ENCODE results near the gene RMND5A.

Gene RMND5A

DNA sequence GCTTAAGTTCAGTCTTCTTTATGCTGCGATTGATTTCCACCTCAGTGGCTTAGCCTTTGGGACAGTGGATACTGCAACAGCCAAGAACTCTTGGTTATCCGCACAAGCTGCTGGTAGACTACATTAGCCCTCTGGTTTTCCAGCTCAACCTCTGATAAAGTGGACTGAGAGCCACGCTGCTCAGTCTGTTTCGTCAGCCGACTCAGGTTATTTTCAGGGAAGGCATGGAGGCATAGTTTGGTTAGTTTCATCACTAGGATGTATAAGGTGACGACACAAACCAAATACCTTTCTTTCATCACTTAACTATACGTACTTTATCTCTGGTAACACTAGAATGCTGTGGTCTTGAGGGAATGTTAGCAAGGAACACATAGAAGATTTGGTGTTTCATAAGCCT is 56.4 kb downstream of the RMND5A start:
- ChIA-PET CTCF (no interaction called here), POLR2A (no interaction called here)
- TF ChIP-seq ELF4 (IDR thresholded peaks at IDR 0.05) = no peak
- no peak for TF ChIP-seq BHLHE40 (IDR thresholded peaks at IDR 0.05; ENCODE audit: borderline replicate concordance)
- no peak for TF ChIP-seq SP1 (IDR thresholded peaks at IDR 0.05)
- no peak for TF ChIP-seq ARNT (IDR thresholded peaks at IDR 0.05)
- DNase-seq (ENCODE audit: extremely low spot score) = no peak

DNA sequence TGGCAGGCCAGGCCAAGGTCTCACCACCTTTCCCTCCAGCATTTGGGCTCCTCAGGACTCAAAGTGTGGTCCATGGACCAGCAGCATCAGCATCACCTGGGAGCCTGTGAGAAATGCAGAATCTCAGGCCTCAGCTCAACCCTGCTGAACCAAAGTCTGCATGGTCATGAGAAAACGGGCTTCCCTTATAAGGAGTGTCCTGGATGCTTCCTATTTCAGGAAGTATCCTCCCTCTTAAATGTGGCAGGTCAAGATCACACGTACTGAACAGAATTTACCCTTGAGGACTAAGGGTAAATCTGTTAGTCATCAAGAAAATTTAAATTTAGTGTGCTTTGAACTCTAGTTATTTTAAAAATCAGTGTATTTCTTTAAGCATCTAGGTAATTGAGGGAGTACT is 58.9 kb downstream of the RMND5A start:
- ChIA-PET CTCF (no interaction called here), POLR2A (no interaction called here)
- DNase-seq (ENCODE audit: extremely low spot score) = no peak
- TF ChIP-seq HDGF (IDR thresholded peaks at IDR 0.05; ENCODE audit: borderline replicate concordance) (no peak), CTBP1 (IDR thresholded peaks at IDR 0.05; ENCODE audit: borderline replicate concordance) (no peak), FOXM1 (IDR thresholded peaks at IDR 0.05; ENCODE audit: borderline replicate concordance) (no peak), TARDBP (IDR thresholded peaks at IDR 0.05) (no peak), SUZ12 (IDR thresholded peaks at IDR 0.05) (no peak), ARNT (IDR thresholded peaks at IDR 0.05) (no peak), LEF1 (IDR thresholded peaks at IDR 0.05; ENCODE audit: borderline replicate concordance) (no peak), FOXK2 (IDR thresholded peaks at IDR 0.05) (no peak), ZNF384 (IDR thresholded peaks at IDR 0.05) (no peak), NFRKB (IDR thresholded peaks at IDR 0.05) (no peak), SP1 (IDR thresholded peaks at IDR 0.05) (no peak), BHLHE40 (IDR thresholded peaks at IDR 0.05; ENCODE audit: borderline replicate concordance) (no peak), FOXA1 (IDR thresholded peaks at IDR 0.05) (no peak), L3MBTL2 (conservative IDR thresholded peaks at IDR 0.05) (no peak), ELF4 (IDR thresholded peaks at IDR 0.05) (no peak)
- TF ChIP-seq, protein P1, sequence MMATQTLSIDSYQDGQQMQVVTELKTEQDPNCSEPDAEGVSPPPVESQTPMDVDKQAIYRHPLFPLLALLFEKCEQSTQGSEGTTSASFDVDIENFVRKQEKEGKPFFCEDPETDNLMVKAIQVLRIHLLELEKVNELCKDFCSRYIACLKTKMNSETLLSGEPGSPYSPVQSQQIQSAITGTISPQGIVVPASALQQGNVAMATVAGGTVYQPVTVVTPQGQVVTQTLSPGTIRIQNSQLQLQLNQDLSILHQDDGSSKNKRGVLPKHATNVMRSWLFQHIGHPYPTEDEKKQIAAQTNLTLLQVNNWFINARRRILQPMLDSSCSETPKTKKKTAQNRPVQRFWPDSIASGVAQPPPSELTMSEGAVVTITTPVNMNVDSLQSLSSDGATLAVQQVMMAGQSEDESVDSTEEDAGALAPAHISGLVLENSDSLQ (IDR thresholded peaks at IDR 0.05) = no peak

DNA sequence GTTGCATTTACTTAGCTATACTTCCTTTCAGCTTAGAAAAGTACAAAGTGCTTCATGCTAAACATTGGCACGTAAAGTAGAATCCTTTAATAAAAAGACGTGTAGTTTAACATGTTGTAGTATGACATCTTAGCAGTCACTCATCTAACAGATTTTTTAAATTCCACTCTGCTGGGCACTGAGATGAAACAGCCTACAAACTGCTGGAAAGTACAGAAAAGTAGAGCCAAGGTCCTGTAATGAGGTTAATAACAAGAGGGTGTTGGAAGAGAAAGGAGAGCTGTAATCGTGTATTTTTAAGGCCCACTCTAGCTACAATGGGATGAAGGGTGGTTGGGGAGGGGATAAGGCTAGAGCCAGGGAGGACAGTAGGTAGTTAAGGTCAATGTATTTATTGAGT is 59.9 kb downstream of the RMND5A start:
- POLR2A ChIA-PET = no interaction called here

DNA sequence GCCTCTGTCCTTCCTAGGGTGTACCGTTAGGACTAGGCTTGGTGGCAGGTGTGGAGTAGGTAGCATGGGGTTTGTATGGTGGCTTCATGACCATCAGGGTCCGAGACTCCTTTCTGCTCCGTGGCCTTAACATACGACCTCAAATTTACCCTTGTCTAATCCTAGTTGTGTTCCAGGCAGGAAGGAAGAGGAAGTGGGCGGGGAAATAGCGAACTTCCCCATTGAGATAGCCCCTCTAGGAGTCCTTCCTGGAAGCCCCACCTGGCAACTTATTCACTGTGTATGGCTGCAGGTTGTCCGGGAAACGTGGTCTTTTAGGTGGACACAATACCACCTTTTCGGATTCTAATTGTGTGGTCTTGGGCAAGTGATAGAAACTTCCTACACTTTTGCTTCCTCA is 61.3 kb downstream of the RMND5A start:
- TF ChIP-seq, protein P1 (IDR thresholded peaks at IDR 0.05) = no peak
- TF ChIP-seq CTBP1 (IDR thresholded peaks at IDR 0.05; ENCODE audit: borderline replicate concordance) (no peak), HDGF (IDR thresholded peaks at IDR 0.05; ENCODE audit: borderline replicate concordance) (no peak), SUZ12 (IDR thresholded peaks at IDR 0.05) (no peak), ARNT (IDR thresholded peaks at IDR 0.05) (no peak), FOXA1 (IDR thresholded peaks at IDR 0.05) (no peak), L3MBTL2 (conservative IDR thresholded peaks at IDR 0.05) (no peak), BHLHE40 (IDR thresholded peaks at IDR 0.05; ENCODE audit: borderline replicate concordance) (no peak), FOXK2 (IDR thresholded peaks at IDR 0.05) (no peak), ELF4 (IDR thresholded peaks at IDR 0.05) (no peak), ZNF384 (IDR thresholded peaks at IDR 0.05) (no peak), SP1 (IDR thresholded peaks at IDR 0.05) (no peak), TARDBP (IDR thresholded peaks at IDR 0.05) (no peak), NFRKB (IDR thresholded peaks at IDR 0.05) (no peak), LEF1 (IDR thresholded peaks at IDR 0.05; ENCODE audit: borderline replicate concordance) (no peak), FOXM1 (IDR thresholded peaks at IDR 0.05; ENCODE audit: borderline replicate concordance) (no peak)
- DNase-seq (ENCODE audit: extremely low spot score) = no peak
- ChIA-PET POLR2A (no interaction called here), CTCF (no interaction called here)

More for the DNA sequence above, 59.9 kb downstream of the RMND5A start:
- no peak for DNase-seq (ENCODE audit: extremely low spot score)
- no peak for TF ChIP-seq FOXM1 (IDR thresholded peaks at IDR 0.05; ENCODE audit: borderline replicate concordance)
- TF ChIP-seq L3MBTL2 (conservative IDR thresholded peaks at IDR 0.05) = no peak
- TF ChIP-seq TARDBP (IDR thresholded peaks at IDR 0.05) = no peak
- TF ChIP-seq, protein P1 (IDR thresholded peaks at IDR 0.05) = no peak
- CTCF ChIA-PET = no interaction called here

DNA sequence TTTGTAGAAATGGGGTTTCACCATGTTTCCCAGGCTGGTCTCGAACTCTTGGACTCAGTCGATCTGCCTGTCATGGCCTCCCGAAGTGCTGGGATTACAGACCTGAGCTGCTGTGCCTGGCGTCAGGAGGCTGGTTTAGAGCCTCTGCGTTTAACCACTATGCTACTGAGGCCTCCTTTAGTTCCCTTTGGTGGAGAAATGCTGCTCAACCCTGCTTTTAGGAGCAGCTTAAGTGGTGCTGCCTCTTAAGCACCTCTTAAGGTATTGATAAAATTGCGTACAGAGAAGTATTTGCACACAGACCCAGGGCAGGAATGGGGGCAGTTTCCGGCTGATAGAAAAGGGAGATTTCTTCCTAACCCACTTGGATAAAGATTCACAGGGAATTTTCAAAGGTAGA is 62.7 kb downstream of the RMND5A start:
- TF ChIP-seq, protein P1 (IDR thresholded peaks at IDR 0.05) = no peak
- TF ChIP-seq FOXA1 (IDR thresholded peaks at IDR 0.05) (no peak), ELF4 (IDR thresholded peaks at IDR 0.05) (no peak), SP1 (IDR thresholded peaks at IDR 0.05) (no peak), ARNT (IDR thresholded peaks at IDR 0.05) (no peak), FOXM1 (IDR thresholded peaks at IDR 0.05; ENCODE audit: borderline replicate concordance) (no peak), L3MBTL2 (conservative IDR thresholded peaks at IDR 0.05) (no peak), TARDBP (IDR thresholded peaks at IDR 0.05) (no peak), CTBP1 (IDR thresholded peaks at IDR 0.05; ENCODE audit: borderline replicate concordance) (no peak), NFRKB (IDR thresholded peaks at IDR 0.05) (no peak), BHLHE40 (IDR thresholded peaks at IDR 0.05; ENCODE audit: borderline replicate concordance) (no peak), ZNF384 (IDR thresholded peaks at IDR 0.05) (no peak), LEF1 (IDR thresholded peaks at IDR 0.05; ENCODE audit: borderline replicate concordance) (no peak), FOXK2 (IDR thresholded peaks at IDR 0.05) (no peak), HDGF (IDR thresholded peaks at IDR 0.05; ENCODE audit: borderline replicate concordance) (no peak), SUZ12 (IDR thresholded peaks at IDR 0.05) (no peak)
- ChIA-PET CTCF (no interaction called here), POLR2A (no interaction called here)
- no peak for DNase-seq (ENCODE audit: extremely low spot score)

Measured in HEK293T (cell line).